ENCODE data around the gene MED8. TPM values are rescaled to one million over a fixed set of nuclear protein-coding genes. Genes with fewer than 3 reads are reported as not detected.

Gene MED8
- total and polyA plus RNA-seq, 2 of the 13 experiments (the other 11 are each of a cell fraction or from before 2014, with no cell fraction given) = 16.9 to 77.4 TPM

- ChIA-PET POLR2A (interaction anchor here (1.2 kb wide), 1 partner anchor 16 kb away, joined by 4 read pairs; no protein-coding TSS in a partner anchor), CTCF (ENCODE audit: low intra/inter-chr PET ratio, low total read pairs) (no interaction called here)
- BruUV-seq (replicated peaks) = no TSS peak
- WGBS (ENCODE audit: low lambda C conversion rate) = 93% methylated on average over 10 of the region's 10 CpGs
- Histone ChIP-seq H2AFZ (ENCODE audit: low read length) (no peak overlapping the region), H3K4me3 (replicated peaks in 1 of 3; ENCODE audit: insufficient read depth in 1 of 3, low read depth in 2 of 3, low read length in 3 of 3) (no peak overlapping the region), H3K9ac (ENCODE audit: insufficient read depth, low read depth, low read length) (no peak overlapping the region), H3K79me2 (ENCODE audit: insufficient read depth, low read length) (no peaks in the 10 kb centered on the region), H3K4me1 (ENCODE audit: insufficient read depth, low read length) (no peaks in the 10 kb centered on the region), H3K27me3 (ENCODE audit: control insufficient read depth in 1 of 2, insufficient read depth in 2 of 2, low read length in 2 of 2) (no peaks in the 10 kb centered on the region), H3K9me3 (ENCODE audit: low read length) (no peaks in the 10 kb centered on the region), H3K4me2 (ENCODE audit: low read depth, low read length) (no peak overlapping the region), H3K36me3 (replicated peaks in 1 of 2; ENCODE audit: control insufficient read depth in 1 of 2, insufficient read depth in 2 of 2, low read length in 2 of 2) (peaks cover 9 to 20% of the 10 kb centered on the region in 2 experiments; a peak in 4 of 5 replicates), H3K27ac (ENCODE audit: extremely low read length, insufficient read depth, low read length) (no peak overlapping the region), H4K20me1 (ENCODE audit: insufficient read depth, low read length) (no peaks in the 10 kb centered on the region)
- no peak for DNase-seq (ENCODE audit: low spot score)
- intact Hi-C loops (cut with micrococcal nuclease; ENCODE audit: unreplicated experiment) = no loop called here
- in situ Hi-C loops (cut with HindIII; ENCODE audit: extremely low pct_ligation_motif_present, low pct_unique_long_range_greater_than_20kb) = no loop called here
- TF ChIP-seq PAX8 (CRISPR knock-in tag; IDR thresholded peaks at IDR 0.05; ENCODE audit: borderline replicate concordance) (no peak), ZNF207 (IDR thresholded peaks at IDR 0.05; ENCODE audit: borderline replicate concordance) (no peak), CTCF (CRISPR knock-in tag; IDR thresholded peaks at IDR 0.05) (peak; percentile 16; the same call in 1 of the 2 replicates)
- ATAC-seq = no peak
- FAIRE-seq = no peak
Measured at GRCh38 chr1:43438953-43439581, 49.5 kb upstream of the MED8 start.

GRCh38 chr1:43438576-43438952 is 49.0 kb upstream of the MED8 start:
- Histone ChIP-seq H4K20me1 (ENCODE audit: insufficient read depth, low read length) (no peaks in the 10 kb centered on the region), H3K36me3 (replicated peaks in 1 of 2; ENCODE audit: control insufficient read depth in 1 of 2, insufficient read depth in 2 of 2, low read length in 2 of 2) (peaks cover 7 to 24% of the 10 kb centered on the region in 2 experiments; a peak in 4 of 5 replicates), H2AFZ (ENCODE audit: low read length) (no peak overlapping the region), H3K4me2 (ENCODE audit: low read depth, low read length) (no peak overlapping the region), H3K4me3 (replicated peaks in 1 of 3; ENCODE audit: insufficient read depth in 1 of 3, low read depth in 2 of 3, low read length in 3 of 3) (no peak overlapping the region), H3K9me3 (ENCODE audit: low read length) (no peaks in the 10 kb centered on the region), H3K79me2 (ENCODE audit: insufficient read depth, low read length) (no peaks in the 10 kb centered on the region), H3K4me1 (ENCODE audit: insufficient read depth, low read length) (no peaks in the 10 kb centered on the region), H3K27ac (ENCODE audit: extremely low read length, insufficient read depth, low read length) (no peak overlapping the region), H3K9ac (ENCODE audit: insufficient read depth, low read depth, low read length) (no peak overlapping the region), H3K27me3 (ENCODE audit: control insufficient read depth in 1 of 2, insufficient read depth in 2 of 2, low read length in 2 of 2) (no peaks in the 10 kb centered on the region)
- intact Hi-C loops (cut with micrococcal nuclease; ENCODE audit: unreplicated experiment) = no loop called here
- 100% methylated on average over 3 of the region's 8 CpGs for WGBS (ENCODE audit: low lambda C conversion rate)
- in situ Hi-C loops (cut with HindIII; ENCODE audit: extremely low pct_ligation_motif_present, low pct_unique_long_range_greater_than_20kb) = no loop called here
- FAIRE-seq (no peak), DNase-seq (ENCODE audit: low spot score) (no peak), ATAC-seq (no peak)
- POLR2A ChIA-PET = no interaction called here
- CTCF ChIA-PET (ENCODE audit: low intra/inter-chr PET ratio, low total read pairs) = no interaction called here
- no TSS peak for BruUV-seq (replicated peaks)
- TF ChIP-seq TEAD3 (CRISPR knock-in tag; optimal IDR thresholded peaks at IDR 0.05; ENCODE audit: borderline replicate concordance) (no peak), STAG1 (CRISPR knock-in tag; IDR thresholded peaks at IDR 0.05) (no peak), MYC (CRISPR knock-in tag; IDR thresholded peaks at IDR 0.05; ENCODE audit: borderline replicate concordance) (no peak), ZBTB2 (CRISPR knock-in tag; IDR thresholded peaks at IDR 0.05; ENCODE audit: low read depth) (no peak)

Measured in HepG2 (cell line).